Esophagus muscularis mucosa (tissue), 4 donors: Measurements from ENCODE around the gene ABI2.

ENCODE experiments used
- EP300 ChIP-seq: sonication (generic); formaldehyde crosslinking; IDR thresholded peaks from one replicate; pipeline ENCODE4 v1.6.1; 2017; ENCODE audit warnings: antibody characterized with exemption
- POLR2A ChIP-seq: fragments of 450-650 bp; IDR thresholded peaks from one replicate; pipeline ENCODE4 v1.6.1; 2017; ENCODE audit warnings: antibody characterized with exemption, moderate library complexity, mild to moderate bottlenecking, low read depth
- TF ChIP-seq, protein P1 (sequence below), 3 experiments: fragments of 200-600 bp in 2 of 3; fragments of 450-650 bp in 1 of 3; sonication (generic) in 2 of 3; IDR thresholded peaks; one replicate each; pipeline ENCODE4 v1.5.1; 2017 to 2019; ENCODE audit warnings: antibody characterized with exemption in 3 of 3, mild to moderate bottlenecking in 2 of 3, moderate library complexity in 1 of 3

DNA sequence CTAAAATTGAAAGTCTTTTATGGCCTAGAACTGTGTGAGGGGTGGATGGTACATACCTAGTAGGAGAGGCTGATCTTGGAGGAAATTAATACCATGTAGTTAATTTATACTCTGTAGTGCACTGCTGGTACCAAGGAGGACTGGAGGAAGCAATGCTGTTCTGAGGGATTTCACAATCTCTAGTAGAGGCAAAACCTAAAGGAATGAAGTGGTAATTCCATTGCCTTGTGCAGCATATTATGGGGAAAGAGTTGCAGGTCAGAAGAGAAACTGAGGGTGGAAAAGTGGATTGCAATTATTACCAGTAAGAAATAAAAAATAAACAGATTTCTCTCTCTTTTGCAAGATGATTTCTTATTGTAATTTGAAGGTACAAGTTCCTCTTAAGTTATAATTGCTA, 2.2 kb downstream of the ABI2 start:
- TF ChIP-seq, protein P1, sequence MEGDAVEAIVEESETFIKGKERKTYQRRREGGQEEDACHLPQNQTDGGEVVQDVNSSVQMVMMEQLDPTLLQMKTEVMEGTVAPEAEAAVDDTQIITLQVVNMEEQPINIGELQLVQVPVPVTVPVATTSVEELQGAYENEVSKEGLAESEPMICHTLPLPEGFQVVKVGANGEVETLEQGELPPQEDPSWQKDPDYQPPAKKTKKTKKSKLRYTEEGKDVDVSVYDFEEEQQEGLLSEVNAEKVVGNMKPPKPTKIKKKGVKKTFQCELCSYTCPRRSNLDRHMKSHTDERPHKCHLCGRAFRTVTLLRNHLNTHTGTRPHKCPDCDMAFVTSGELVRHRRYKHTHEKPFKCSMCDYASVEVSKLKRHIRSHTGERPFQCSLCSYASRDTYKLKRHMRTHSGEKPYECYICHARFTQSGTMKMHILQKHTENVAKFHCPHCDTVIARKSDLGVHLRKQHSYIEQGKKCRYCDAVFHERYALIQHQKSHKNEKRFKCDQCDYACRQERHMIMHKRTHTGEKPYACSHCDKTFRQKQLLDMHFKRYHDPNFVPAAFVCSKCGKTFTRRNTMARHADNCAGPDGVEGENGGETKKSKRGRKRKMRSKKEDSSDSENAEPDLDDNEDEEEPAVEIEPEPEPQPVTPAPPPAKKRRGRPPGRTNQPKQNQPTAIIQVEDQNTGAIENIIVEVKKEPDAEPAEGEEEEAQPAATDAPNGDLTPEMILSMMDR (IDR thresholded peaks at IDR 0.05): no peak
- TF ChIP-seq POLR2A (no peak), EP300 (no peak)
